ENCODE data around the gene CARD16. TPM values are rescaled to one million over a fixed set of nuclear protein-coding genes. Genes with fewer than 3 reads are reported as not detected.
"Not testable (repeated sequence)": the region's sequence is repeated elsewhere in the genome, so short reads cannot be mapped to it uniquely, and the experiment has no call there.

Gene CARD16
- polyA plus RNA-seq, 1 of the 3 experiments (the other 2 are of a cell fraction): not detected

GRCh38 chr11:105071089-105071732 lies 26.1 kb upstream of the CARD16 start:
- no peak for DNase-seq
- Histone ChIP-seq H3K27me3 (ENCODE audit: insufficient read depth) (no peaks in the 10 kb centered on the region), H3K9ac (no peak overlapping the region), H3K27ac (ENCODE audit: low read depth in 2 of 2, low read length in 1 of 2) (no peak overlapping the region), H2AFZ (ENCODE audit: low read depth) (no peak overlapping the region), H3K36me3 (replicated peaks in 1 of 2; ENCODE audit: control insufficient read depth in 1 of 2, insufficient read depth in 2 of 2, low read length in 1 of 2) (no peaks in the 10 kb centered on the region), H3K4me1 (ENCODE audit: control insufficient read depth in 1 of 2, insufficient read depth in 2 of 2, low read depth in 1 of 2, low read length in 1 of 2) (no peaks in the 10 kb centered on the region), H4K20me1 (ENCODE audit: insufficient read depth) (no peaks in the 10 kb centered on the region), H3K79me2 (ENCODE audit: insufficient read depth) (no peaks in the 10 kb centered on the region), H3K4me2 (no peak overlapping the region), H3F3A (replicated peaks; ENCODE audit: insufficient read depth) (no peaks in the 10 kb centered on the region), H3K4me3 (ENCODE audit: low read depth in 2 of 2, low read length in 1 of 2) (no peak overlapping the region), H3K9me2 (no peaks in the 10 kb centered on the region), H3K9me3 (no peaks in the 10 kb centered on the region)
- 72% methylated on average over 4 of the region's 4 CpGs for WGBS (ENCODE audit: low lambda C conversion rate)
- ChIA-PET CTCF (no interaction called here), POLR2A (no interaction called here)
- no peak for TF ChIP-seq EZH2phosphoT487 (IDR thresholded peaks at IDR 0.05; ENCODE audit: borderline replicate concordance, low read depth)
- TF ChIP-seq YY1 (IDR thresholded peaks at IDR 0.05; ENCODE audit: low read depth): no peak
- no peak for TF ChIP-seq SIN3A (IDR thresholded peaks at IDR 0.05; ENCODE audit: borderline replicate concordance, low read depth, low read length)
- no peak for TF ChIP-seq CHD2 (IDR thresholded peaks at IDR 0.05; ENCODE audit: low read length, partially characterized antibody)
- TF ChIP-seq TAF1 (IDR thresholded peaks at IDR 0.05; ENCODE audit: borderline replicate concordance, low read depth, low read length): no peak
- no peak for TF ChIP-seq NFIC (IDR thresholded peaks at IDR 0.05; ENCODE audit: borderline replicate concordance)
- TF ChIP-seq ELF1 (IDR thresholded peaks at IDR 0.05): no peak

DNA sequence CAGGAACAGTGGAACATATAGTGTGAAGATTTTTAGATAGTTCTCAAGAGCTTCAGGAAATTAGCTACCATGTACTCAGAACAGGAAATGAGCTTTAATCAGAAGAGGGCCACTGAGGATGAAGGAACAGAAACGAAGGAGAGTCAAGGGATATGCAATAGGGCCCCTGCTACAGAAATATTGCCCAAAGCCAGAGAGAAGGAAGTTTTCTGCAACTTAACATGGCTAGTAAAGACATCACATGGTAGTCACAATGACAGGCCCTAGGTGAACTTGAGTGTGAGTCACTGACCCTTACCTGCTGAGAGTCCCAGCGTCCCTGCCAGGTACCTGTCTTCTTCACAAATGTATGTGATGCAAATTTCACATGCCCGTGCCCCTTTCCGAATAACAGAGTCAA lies 25.2 kb upstream of the CARD16 start:
- CTCF ChIA-PET: no interaction called here
- no peak overlapping the region for H3K27ac ChIP-seq (ENCODE audit: low read depth in 2 of 2, low read length in 1 of 2)
- no peaks in the 10 kb centered on the region for H3K36me3 ChIP-seq (replicated peaks in 1 of 2; ENCODE audit: control insufficient read depth in 1 of 2, insufficient read depth in 2 of 2, low read length in 1 of 2)
- no peak overlapping the region for H3K4me3 ChIP-seq (ENCODE audit: low read depth in 2 of 2, low read length in 1 of 2)
- TF ChIP-seq MAX (IDR thresholded peaks at IDR 0.05; ENCODE audit: low read depth): no peak
- TF ChIP-seq FOSL2 (IDR thresholded peaks at IDR 0.05; ENCODE audit: borderline replicate concordance, low read depth): no peak
- no peak for TF ChIP-seq TCF12 (IDR thresholded peaks at IDR 0.05)
- no peak for TF ChIP-seq NRF1 (IDR thresholded peaks at IDR 0.05; ENCODE audit: low read depth, low read length)
- no peak for TF ChIP-seq RCOR1 (IDR thresholded peaks at IDR 0.05; ENCODE audit: low read length)
- no peak for TF ChIP-seq CTCF (IDR thresholded peaks at IDR 0.05)
- TF ChIP-seq, protein P1, sequence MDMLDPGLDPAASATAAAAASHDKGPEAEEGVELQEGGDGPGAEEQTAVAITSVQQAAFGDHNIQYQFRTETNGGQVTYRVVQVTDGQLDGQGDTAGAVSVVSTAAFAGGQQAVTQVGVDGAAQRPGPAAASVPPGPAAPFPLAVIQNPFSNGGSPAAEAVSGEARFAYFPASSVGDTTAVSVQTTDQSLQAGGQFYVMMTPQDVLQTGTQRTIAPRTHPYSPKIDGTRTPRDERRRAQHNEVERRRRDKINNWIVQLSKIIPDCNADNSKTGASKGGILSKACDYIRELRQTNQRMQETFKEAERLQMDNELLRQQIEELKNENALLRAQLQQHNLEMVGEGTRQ (IDR thresholded peaks at IDR 0.05; ENCODE audit: borderline replicate concordance, low read depth, low read length): no peak
- no peak for TF ChIP-seq POLR2AphosphoS5 (IDR thresholded peaks at IDR 0.05; ENCODE audit: low read depth, low read length)
- TF ChIP-seq, protein P2, sequence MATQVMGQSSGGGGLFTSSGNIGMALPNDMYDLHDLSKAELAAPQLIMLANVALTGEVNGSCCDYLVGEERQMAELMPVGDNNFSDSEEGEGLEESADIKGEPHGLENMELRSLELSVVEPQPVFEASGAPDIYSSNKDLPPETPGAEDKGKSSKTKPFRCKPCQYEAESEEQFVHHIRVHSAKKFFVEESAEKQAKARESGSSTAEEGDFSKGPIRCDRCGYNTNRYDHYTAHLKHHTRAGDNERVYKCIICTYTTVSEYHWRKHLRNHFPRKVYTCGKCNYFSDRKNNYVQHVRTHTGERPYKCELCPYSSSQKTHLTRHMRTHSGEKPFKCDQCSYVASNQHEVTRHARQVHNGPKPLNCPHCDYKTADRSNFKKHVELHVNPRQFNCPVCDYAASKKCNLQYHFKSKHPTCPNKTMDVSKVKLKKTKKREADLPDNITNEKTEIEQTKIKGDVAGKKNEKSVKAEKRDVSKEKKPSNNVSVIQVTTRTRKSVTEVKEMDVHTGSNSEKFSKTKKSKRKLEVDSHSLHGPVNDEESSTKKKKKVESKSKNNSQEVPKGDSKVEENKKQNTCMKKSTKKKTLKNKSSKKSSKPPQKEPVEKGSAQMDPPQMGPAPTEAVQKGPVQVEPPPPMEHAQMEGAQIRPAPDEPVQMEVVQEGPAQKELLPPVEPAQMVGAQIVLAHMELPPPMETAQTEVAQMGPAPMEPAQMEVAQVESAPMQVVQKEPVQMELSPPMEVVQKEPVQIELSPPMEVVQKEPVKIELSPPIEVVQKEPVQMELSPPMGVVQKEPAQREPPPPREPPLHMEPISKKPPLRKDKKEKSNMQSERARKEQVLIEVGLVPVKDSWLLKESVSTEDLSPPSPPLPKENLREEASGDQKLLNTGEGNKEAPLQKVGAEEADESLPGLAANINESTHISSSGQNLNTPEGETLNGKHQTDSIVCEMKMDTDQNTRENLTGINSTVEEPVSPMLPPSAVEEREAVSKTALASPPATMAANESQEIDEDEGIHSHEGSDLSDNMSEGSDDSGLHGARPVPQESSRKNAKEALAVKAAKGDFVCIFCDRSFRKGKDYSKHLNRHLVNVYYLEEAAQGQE (IDR thresholded peaks at IDR 0.05; ENCODE audit: low read depth, low read length): no peak
- no peak for TF ChIP-seq MEF2A (IDR thresholded peaks at IDR 0.05; ENCODE audit: borderline replicate concordance, low read depth)
- no peaks in the 10 kb centered on the region for H3K4me1 ChIP-seq (ENCODE audit: control insufficient read depth in 1 of 2, insufficient read depth in 2 of 2, low read depth in 1 of 2, low read length in 1 of 2)
- H2AFZ ChIP-seq (ENCODE audit: low read depth): no peak overlapping the region
- H3K79me2 ChIP-seq (ENCODE audit: insufficient read depth): no peaks in the 10 kb centered on the region
- POLR2A ChIA-PET: no interaction called here
- no peaks in the 10 kb centered on the region for H3K27me3 ChIP-seq (ENCODE audit: insufficient read depth)
- no peaks in the 10 kb centered on the region for H3K9me2 ChIP-seq
- H3K9me3 ChIP-seq: no peaks in the 10 kb centered on the region
- H3K4me2 ChIP-seq: no peak overlapping the region
- H4K20me1 ChIP-seq (ENCODE audit: insufficient read depth): no peaks in the 10 kb centered on the region
- 65% methylated on average over 4 of the region's 4 CpGs for WGBS (ENCODE audit: low lambda C conversion rate)
- no peaks in the 10 kb centered on the region for H3F3A ChIP-seq (replicated peaks; ENCODE audit: insufficient read depth)
- no peak overlapping the region for H3K9ac ChIP-seq
- no peak for DNase-seq

- H3K27ac ChIP-seq (ENCODE audit: low read depth in 2 of 2, low read length in 1 of 2); H3F3A ChIP-seq (replicated peaks; ENCODE audit: insufficient read depth); H3K9me3 ChIP-seq; CTCF ChIA-PET; H3K9me2 ChIP-seq; H3K27me3 ChIP-seq (ENCODE audit: insufficient read depth); H3K9ac ChIP-seq; H2AFZ ChIP-seq (ENCODE audit: low read depth); H3K4me1 ChIP-seq (ENCODE audit: control insufficient read depth in 1 of 2, insufficient read depth in 2 of 2, low read depth in 1 of 2, low read length in 1 of 2); H3K36me3 ChIP-seq (replicated peaks in 1 of 2; ENCODE audit: control insufficient read depth in 1 of 2, insufficient read depth in 2 of 2, low read length in 1 of 2); DNase-seq; H3K79me2 ChIP-seq (ENCODE audit: insufficient read depth); H3K4me3 ChIP-seq (ENCODE audit: low read depth in 2 of 2, low read length in 1 of 2); H4K20me1 ChIP-seq (ENCODE audit: insufficient read depth); H3K4me2 ChIP-seq; POLR2A ChIA-PET: not testable (repeated sequence)
- 41% methylated on average over 2 of the region's 2 CpGs for WGBS (ENCODE audit: low lambda C conversion rate)
Observed at GRCh38 chr11:105069749-105070148, 24.6 kb upstream of the CARD16 start.

Data from SK-N-SH (cell line).